HG03175 (cell line): ENCODE results near the gene MAP4K1.
"Not testable (repeated sequence)": the region's sequence is repeated elsewhere in the genome, so short reads cannot be mapped to it uniquely, and the experiment has no call there.

Source experiments
- ATAC-seq: cut with Tn5 transposase; IDR thresholded peaks from one replicate; pipeline ENCODE4 v1.9.1; 2021; ENCODE audit warnings: mild to moderate bottlenecking, moderate library complexity; ENCODE audit not compliant: unreplicated experiment

The MAP4K1 gene

DNA sequence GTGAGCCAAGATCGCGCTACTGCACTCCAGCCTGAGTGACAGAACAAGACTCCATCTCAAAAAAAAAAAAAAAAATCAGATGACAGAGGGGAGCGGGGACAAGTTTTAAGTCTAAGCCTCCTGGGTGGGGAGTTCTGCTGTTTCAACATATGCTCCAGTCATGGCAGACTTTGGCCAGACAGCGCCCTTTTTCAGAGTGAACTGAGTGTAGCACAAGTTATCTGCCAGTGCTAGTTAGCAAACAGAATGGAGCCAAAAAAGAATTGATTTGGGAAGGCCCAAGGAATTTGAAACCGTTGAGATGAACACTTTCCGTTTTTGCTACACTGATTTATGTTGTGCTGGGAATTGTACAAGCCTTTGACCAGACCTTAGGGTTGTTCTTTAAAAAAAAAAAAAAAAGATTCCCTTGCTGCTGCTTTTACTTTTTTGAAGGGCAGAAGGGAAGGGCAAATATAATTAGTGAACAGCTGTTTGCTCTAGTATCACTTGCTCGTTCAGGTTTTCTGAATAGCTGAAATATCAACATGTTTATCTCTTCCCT, 35.3 kb upstream of the MAP4K1 start:
- ATAC-seq = no peak

DNA sequence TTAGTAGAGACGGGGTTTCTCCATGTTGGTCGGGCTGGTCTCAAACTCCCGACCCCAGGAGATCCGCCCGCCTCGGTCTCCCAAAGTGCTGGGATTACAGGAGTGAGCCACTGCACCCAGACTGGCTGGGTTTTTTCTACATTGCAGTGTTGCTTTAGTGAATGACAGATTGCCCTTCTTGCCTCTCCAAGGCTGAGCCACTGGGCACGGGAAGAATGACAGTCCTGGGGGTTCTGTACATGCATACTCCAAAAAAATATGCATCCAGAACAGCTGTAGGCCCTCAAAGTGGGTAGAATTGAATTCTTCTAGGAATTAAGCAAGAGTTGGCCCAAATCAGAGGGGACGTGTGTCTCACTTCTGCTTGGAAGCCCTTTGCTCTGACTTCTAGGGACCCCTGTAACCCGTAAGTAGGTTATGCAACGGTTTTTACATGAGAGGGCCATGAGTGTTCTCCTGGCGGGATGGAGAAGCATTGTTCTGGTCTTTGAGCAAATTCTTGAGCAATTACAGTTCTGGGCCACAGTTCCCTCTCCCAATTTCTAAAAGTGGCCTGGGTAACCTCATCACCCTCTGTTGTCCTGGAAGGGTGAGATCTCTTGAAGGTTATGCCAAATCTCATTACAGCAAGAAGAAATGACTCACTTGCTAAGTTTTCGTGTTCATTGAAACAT, 33.3 kb upstream of the MAP4K1 start:
- no peak for ATAC-seq

DNA sequence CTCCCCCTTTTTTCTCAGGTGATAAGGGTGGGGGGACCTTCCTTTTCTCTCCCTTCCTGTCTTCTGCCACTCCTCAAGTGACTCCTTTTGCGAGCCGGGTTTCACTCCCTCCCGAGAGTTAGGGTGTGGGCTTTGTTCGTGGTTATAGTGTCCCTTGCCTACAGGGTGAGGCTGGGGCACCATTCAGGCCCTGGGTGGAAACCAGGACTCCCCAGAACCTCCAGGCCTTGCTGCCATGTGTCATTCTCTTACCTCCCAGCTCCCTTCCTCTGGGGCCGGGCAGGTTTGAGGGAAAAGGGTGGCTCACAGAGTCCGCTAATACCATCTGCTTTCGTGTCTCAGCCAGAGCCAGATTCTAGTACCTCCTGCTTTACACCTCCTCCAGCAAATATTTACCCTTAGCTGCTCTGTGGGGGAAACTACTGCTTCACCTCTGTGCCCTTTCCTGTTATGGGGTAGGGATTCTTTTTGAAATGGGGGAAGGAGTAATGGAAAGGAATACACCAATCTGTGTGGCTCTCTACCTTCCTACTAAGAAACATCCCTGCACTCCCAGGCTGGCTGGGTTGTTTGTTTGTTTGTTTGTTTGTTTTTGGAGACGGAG, 32.5 kb upstream of the MAP4K1 start:
- no peak for ATAC-seq

DNA sequence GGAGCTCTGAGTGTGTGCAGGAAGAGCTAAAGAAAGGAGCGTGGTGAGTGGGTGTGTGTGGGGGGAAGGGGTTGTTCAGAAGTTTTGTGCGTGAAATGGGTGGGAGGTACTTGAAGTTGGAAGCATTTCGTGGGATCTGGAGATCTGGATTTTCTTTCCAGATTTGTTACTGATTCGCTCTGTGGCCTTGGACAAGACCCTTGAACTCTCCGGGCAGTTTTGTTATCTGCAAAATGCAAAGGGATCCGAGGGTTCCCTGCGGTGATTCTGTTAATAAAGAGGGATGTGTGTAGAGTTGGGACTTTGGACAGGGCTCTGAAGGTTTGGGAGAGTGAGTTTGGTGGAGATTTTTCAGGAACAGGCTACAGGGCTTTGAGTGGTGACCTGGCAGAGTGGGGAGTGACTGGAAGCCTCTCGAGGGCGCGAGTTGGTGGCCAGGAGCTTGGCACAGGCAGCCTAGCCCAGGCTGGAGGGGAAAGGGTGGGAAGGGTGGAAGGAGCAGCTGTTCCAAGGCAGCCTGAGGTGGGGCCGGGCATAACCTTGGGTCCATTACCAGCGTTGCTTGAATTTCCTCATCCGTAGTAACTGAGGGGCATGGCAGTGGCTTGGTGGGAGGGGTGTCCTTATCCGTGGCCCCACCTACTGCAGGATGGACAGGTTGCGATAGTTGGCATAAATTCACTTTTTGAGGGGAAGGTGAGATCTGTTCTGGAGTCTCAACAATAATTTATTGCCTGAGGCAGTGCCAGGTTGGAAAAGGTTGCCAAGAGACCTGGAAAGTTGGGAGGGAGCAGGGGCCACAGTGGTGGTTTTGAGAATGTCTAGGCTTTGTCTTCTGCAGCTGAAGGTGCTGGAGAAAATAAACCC, 31.8 kb upstream of the MAP4K1 start:
- ATAC-seq = no peak

DNA sequence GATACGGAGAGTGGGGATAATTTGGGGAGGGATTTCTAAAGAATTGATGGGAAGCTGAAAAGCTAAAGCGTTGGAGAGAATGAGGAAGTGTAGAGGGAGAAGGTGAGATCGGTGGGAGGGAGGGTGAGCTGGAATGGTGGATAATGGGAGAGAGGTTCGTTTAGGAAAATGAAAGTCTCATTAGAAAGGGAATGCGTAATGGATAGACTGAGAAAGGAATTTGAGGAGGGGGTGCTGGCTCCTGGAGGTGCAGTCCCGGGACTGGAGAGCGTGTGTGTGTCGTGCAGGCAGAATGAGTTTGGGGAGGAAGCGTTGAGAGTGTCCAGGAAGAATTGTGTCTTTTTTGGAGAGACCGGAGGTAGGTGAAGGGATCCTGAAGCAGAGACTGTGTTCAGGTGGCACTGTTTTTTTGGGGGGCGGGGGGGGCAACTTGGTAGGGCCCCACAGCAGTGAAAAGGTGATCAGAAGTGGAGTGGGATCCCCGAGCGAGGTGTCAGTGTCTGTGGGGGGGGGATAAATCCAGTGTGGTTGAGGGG, 31.1 kb upstream of the MAP4K1 start:
- no peak for ATAC-seq

DNA sequence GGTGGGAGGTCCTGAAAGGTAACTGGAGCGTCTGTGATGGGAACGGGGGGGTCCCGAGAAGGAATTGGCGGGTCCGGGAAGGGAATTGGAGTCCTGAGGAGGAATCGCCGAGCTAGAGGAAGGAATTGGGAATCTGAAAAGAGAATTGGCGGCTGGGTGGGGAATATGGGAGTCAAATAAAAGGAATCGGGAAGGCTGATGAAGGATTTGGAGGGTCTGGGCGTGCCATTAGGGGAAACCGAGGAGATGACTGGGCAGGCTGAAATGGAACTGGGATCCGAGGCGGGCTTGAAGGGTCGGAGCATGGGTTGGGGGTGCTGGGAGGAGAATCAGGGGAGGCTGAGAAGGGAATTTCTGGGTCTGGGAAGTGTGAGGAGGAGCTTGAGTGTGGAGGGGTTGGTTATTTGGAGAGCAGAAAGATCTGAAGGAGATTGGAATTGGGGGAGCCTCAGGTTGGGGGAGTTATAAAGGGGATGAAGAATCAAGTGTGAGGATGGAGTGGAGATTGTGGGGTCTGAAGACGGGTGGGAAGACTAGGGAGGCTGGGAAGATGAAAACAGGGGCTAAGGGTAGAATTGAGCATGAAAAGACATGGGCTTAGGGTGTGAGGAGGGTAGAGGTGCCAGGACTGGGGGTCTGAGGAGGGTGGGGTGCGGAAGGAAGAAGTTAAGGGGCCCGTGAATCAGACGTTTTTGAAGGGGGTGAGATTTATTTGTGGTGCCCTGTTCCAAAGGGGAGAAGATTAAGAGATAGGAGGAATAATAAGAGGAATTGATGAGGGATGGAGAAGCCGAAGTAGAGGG, 30.4 kb upstream of the MAP4K1 start:
- no peak for ATAC-seq

DNA sequence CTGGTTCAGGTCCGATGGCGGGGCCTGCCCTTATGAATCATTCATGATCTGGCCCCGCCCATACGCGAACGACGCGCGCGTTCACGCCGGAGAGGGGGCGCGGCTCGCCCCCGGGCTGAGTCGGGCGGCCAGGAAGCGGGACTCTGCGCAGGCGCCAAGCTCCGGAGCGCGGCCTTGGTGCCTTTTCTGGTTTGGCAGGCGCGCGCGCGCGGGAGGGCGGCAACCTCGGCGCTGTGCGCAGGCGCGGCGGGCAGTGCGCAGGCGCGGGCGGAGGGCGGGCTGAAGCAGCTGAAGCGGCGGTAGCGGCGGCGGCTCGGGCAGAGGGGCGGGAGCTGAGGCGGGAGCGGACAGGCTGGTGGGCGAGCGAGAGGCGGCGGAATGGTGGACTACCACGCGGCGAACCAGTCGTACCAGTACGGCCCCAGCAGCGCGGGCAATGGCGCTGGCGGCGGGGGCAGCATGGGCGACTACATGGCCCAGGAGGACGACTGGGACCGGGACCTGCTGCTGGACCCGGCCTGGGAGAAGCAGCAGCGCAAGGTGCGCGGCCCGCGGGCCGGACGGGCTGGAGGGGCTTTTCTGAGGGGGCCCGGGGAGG, 29.7 kb upstream of the MAP4K1 start, which contains the start of gene ACTN4:
TSS of gene ACTN4 (plus strand) at position 282 of the 598 bp plus-strand sequence. CDS start at position 379, 97 bp downstream.
- peak; percentile 88 for ATAC-seq

DNA sequence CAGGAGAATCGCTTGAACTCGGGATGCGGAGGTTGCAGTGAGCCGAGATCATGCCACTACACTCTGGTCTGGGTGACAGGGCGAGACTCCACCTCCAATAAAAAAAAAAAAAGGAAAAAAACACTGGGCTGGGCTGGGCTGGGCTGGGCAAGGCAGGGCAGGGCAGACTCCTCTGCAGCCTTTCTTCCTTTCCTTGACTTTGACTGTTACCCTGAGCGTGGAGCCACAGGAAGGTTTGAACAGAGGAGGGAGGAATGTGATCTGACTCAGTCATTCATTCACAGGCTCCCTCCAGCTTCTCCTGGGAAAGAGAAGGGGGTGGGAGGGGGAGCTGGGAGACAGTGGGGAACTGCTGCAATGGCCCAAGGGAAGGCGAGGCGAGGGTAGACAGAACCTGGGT, 27.0 kb upstream of the MAP4K1 start:
- no peak for ATAC-seq

DNA sequence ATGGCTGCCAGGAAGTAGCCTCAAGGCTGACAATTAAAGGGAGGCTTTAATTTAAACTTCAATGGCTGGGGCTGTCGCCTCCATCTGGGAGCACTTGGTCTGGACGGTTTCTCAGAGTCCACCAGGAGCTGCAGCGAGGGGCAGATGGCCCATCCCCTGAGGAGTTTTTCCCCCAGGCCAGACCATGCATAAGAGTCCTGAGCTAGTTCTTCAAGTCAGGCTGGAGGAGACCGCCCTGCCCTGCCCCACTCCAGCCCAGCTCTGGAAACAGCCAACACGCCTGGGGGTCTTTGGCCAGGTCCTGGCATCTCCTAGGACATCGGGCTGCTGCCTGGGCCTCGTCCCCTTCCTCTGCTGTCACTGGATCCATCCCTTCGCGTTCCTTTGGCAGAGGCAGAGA, 24.4 kb upstream of the MAP4K1 start:
- ATAC-seq = no peak

DNA sequence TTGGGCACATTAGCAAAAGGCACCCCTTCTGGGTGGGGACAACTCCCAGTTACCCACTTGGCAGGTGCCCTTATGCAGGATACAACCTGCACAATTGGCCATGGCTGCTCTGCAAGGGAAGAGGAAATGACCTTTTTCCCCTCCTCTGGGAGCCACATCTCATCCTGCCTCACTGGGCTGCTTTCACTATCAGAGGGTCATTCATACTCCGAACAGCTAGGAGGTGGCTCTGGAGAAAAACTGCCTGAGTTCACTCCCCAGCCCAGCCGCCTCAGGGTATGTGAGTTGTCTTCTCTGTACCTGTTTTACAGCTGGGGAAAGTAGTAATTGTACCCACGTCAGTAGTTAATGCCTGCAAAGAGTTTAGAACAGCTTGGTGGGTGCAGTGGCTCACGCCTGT, 22.6 kb upstream of the MAP4K1 start:
- ATAC-seq = no peak

DNA sequence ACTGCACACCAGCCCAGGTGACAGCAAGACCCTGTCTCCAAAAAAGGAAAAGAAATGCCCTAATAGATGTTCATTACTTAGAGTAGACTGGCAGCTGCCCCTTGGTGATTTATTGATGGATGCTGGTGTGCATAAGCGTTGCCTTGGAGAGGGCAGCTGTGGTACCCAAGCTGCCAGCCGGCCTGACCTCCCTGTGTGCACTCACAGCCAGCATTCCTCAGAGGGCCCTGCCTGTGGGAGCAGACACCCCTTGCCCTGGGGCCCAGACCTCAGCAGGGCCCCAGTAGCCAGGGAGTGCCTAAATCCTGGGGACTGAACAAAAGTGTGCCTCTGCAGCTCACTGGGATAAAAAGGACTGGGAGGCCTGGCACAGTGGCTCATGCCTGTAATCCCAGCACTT, 21.9 kb upstream of the MAP4K1 start:
- ATAC-seq = no peak

DNA sequence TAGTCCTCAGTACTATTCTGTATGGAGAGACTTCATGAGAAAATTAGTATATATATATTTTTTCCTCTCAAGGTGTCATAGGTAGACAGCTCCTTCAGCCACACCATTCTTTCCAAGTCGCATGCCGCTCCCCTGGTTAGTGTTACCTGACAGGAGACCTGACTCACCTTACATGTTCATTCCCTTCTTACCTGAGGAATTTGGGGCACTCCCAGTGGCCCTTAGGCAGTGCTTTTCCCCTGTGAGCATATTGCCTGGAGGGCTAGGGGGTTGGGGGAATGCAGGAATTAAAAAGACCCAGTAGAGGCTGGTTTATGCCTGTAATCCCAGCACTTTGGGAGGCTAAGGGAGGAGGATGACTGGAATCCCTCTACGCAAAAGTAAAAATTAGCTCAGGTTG, 20.7 kb upstream of the MAP4K1 start:
- ATAC-seq = no peak

DNA sequence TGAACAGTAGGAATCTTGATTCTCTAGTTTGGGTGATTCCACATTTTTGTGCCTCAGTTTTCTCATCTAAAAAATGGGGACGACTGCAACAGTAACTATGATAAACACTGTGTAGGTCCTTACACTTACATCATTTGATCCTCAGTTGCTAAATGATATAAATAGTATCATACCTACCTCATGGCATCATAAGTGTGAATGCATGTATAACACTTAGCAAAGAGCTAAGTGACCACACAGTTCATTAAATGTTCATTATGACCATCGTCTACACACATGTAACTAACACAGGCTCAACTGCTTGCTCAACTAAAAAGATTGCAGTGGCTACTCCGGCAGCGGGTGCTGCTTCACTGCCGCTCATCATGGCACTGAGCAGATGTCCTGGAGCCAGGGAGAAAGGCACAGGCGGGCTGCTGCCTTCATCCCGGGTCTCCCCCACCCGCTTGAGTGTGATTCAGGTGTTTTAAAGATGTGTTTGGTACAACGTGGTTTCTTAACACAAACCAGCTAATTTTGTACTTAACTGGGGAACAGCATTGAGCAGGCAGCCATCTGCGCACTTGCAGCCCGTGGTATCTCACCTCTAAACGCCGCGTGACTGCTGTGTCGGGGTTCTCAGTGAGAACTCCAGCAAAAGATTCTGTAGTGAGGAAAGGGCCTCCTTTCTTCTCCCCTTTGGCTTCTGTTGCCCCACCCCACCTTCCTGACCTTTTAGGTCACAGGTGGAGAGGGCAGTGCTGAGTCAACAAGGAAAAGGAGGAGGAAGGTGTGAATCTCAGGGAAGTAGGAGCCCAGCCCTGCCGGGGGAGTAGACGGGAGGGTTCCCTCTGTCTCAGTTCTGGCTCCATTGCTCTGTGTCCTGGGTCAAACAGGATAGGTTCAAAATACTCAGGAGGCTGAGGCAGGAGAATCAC, 18.0 kb upstream of the MAP4K1 start:
- no peak for ATAC-seq

DNA sequence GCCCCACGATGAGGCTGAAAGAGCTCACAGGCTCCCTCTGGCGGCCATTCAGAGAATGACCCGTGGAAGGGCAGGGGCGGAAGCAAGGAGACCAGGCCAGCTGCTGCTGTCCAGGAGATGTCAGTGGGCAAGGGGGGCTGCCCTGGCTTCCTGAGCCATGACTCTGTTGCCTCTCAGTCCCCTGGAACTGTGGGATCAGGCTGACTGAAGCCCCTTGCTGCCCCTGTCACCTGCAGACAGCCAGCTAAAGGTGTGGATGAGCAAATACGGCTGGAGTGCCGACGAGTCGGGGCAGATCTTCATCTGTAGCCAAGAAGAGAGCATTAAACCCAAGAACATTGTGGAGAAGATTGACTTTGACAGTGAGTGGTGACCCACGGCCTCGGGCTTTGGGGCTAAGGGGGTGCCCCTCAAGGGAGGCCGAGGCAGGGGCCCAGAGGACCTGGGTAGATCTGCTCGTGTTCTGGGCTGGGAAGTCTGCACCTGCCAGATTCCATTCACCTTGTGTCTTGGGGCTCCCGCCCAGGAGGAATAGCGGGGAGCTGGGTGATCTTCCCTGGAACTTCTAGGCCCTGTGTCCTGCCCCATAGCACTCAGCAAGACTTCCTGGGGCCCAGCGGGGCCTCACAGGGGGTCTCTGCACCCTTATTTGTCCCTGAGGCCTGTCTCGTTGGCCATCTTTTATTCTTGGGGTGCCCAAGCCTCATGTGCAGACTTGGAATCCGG, 17.2 kb upstream of the MAP4K1 start:
- no peak for ATAC-seq

DNA sequence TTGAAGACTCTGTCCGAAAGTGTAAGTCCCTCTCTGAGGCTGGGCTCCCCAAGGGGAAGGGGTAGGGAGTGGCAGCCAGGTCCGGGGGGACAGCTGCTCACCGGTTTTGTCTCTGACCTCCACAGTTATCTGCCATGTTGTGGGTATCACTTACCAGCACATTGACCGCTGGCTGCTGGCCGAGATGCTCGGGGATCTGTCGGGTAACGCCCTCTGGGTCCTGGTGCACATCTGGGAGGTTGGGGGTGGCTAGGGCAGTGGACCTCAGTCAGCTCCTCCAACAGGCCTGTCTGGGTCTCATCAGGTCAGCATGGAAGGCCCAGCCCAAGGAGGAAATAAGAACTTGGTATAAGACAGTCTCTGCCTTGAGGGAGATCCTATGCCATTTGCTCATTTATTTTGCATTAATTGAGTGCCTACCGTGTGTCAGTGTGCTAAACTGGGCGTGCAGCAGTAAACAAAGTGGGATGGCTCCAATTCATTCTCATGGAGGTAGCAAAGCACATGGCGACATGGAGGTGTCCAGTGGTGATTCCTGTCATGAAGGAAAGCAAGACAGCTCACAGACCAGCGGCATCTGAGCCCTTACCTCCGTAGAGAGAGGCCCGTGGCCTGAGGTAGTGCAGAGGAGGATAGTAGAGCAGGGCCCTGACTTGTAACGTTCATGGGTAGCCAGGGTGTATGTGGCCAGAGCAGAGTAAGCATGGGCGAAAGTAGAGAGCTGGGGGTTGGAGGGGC, 14.9 kb upstream of the MAP4K1 start:
- no peak for ATAC-seq

DNA sequence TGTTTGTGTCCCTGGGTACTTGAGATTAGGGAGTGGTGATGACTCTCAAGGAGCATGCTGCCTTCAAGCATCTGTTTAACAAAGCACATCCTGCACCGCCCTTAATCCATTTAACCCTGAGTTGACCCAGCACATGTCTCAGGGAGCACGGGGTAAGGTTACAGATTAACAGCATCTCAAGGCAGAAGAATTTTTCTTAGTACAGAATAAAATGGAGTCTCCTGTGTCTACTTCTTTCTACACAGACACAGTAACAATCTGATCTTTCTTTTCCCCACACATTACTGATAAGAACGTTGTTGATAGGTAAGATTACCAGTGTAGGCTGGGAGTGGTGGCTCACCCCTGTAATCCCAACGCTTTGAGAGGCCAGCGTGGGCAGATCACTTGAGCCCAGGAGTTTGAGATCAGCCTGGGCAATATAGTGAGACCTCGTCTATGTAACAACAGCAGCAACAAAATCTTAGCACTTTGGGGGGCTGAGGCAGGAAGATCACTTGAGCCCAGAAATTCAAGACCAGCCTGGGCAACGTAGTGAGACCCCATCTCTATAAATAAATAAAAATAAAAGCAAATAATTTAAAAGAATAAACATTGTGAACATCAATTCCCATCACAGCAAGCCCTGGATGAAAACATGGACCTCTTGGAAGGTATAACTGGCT, 14.2 kb upstream of the MAP4K1 start:
- not testable (repeated sequence) for ATAC-seq

DNA sequence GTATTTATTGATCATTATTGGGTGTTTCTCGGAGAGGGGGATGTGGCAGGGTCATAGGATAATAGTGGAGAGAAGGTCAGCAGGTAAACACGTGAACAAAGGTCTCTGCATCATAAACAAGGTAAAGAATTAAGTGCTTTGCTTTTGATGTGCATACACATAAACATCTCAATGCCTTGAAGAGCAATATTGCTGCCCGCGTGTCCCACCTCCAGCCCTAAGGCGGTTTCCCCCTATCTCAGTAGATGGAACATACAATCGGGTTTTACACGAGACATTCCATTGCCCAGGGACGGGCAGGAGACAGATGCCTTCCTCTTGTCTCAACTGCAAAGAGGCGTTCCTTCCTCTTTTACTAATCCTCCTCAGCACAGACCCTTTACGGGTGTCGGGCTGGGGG, 13.5 kb upstream of the MAP4K1 start:
- ATAC-seq = not testable (repeated sequence)
